Ovary (tissue), 9 donors: ENCODE results near the gene HOXD11. TPM values are rescaled to one million over a fixed set of nuclear protein-coding genes. Genes with fewer than 3 reads are reported as not detected.

ENCODE experiments used
- DNase-seq, 5 donors: peaks; one replicate each; pipeline ENCODE4 v3.0.0-alpha.2; 2019 to 2020
- H3K27ac ChIP-seq, 2 donors: fragments of 200-600 bp; one replicate each; pipeline versions ENCODE4 v1.5.1 to v1.8.0; 2019 to 2022
- H3K27me3 ChIP-seq: fragments of 200-600 bp; one replicate; pipeline ENCODE4 v1.8.0; 2022
- H3K36me3 ChIP-seq: fragments of 200-600 bp; sonication (generic); one replicate; pipeline ENCODE4 v1.5.1; 2019
- H3K4me1 ChIP-seq: one replicate; pipeline ENCODE4 v1.8.1; 2013; ENCODE audit warnings: mild to moderate bottlenecking, moderate library complexity; ENCODE audit not compliant: insufficient read depth
- H3K4me3 ChIP-seq: fragments of 200-600 bp; sonication (generic); one replicate; pipeline ENCODE4 v1.5.1; 2017
- H3K9me3 ChIP-seq, 2 donors: fragments of 200-600 bp in 1 of 2; sonication (generic) in 1 of 2; one replicate each; pipeline versions ENCODE4 v1.5.1 to v1.8.1; 2013 to 2019; ENCODE audit warnings: mild to moderate bottlenecking in 1 of 2, moderate library complexity in 1 of 2
- EP300 ChIP-seq: sonication (generic); formaldehyde crosslinking; IDR thresholded peaks from one replicate; pipeline ENCODE4 v1.6.1; 2017; ENCODE audit warnings: antibody characterized with exemption
- POLR2A ChIP-seq: fragments of 450-650 bp; IDR thresholded peaks from one replicate; pipeline ENCODE4 v1.6.1; 2017; ENCODE audit warnings: antibody characterized with exemption, mild to moderate bottlenecking, moderate library complexity
- WGBS, 3 donors: extraction: QIAGEN DNeasy Blood & Tissue Kit in 1 of 3; methylation state at CpG; one replicate each; pipeline versions ENCODE4 v1.1.5 to v1.1.7; 2013 to 2017; 5-methylcytosine and 5-hydroxymethylcytosine counted together
- intact Hi-C, 4 donors: fragments of 100-400 bp; cut with DNase I; formaldehyde crosslinking; loops; one replicate each; pipeline versions ENCODE4 v1.11.0 to v1.15.1; 2022 to 2023
- polyA plus RNA-seq, 2 donors: library from polyadenylated mRNA; stranded (reverse); fragments of 200-250 nt in 1 of 2; fragments of 350-450 nt in 1 of 2; fragmentation: Illumina TruSeq in 1 of 2; extraction: RNeasy Lipid Tissue Mini Kit (QIAGEN cat#74804) in 1 of 2; gene quantifications; one replicate each; pipeline ENCODE4 v1.2.3, GENCODE V29; 2013 to 2014
- total RNA-seq, 7 donors: library from RNA; depleted of rRNA in 2 of 7; stranded (reverse); fragments of >200 nt in 2 of 7; fragmentation: NEBNext Ultra II Directional in 3 of 7; extraction: Animal tissue kit (Norgen Biotek cat#: 25700) in 3 of 7; gene quantifications; one replicate each; pipeline versions ENCODE4 v1.1.0 to v1.2.4, GENCODE V29; 2016 to 2023
- TF ChIP-seq, protein P1 (sequence below), 3 donors: fragments of 450-650 bp in 2 of 3; fragments of 200-600 bp in 1 of 3; IDR thresholded peaks; one replicate each; pipeline versions ENCODE4 v1.5.1 to v1.8.0; 2016 to 2022; ENCODE audit warnings: antibody characterized with exemption in 3 of 3, mild to moderate bottlenecking in 1 of 3
- donor health status: DM: no; HTN: no; CAD: no; lungs with moderate emphysema.
- donor health status: DM: no; HTN: no; CAD: no.
- donor health status: Bipolar disorder and iron deficiency.
- donor health status: DM: yes; HTN: yes; CAD: no.
- donor health status: DM: no; HTN: no; CAD: no.
- donor health status: DM: yes; HTN: yes; CAD: no.

Gene HOXD11
- total and polyA plus RNA-seq, 9 donors, result 0.07 to 1.3 (median 0.61) TPM; not detected in 4

DNA sequence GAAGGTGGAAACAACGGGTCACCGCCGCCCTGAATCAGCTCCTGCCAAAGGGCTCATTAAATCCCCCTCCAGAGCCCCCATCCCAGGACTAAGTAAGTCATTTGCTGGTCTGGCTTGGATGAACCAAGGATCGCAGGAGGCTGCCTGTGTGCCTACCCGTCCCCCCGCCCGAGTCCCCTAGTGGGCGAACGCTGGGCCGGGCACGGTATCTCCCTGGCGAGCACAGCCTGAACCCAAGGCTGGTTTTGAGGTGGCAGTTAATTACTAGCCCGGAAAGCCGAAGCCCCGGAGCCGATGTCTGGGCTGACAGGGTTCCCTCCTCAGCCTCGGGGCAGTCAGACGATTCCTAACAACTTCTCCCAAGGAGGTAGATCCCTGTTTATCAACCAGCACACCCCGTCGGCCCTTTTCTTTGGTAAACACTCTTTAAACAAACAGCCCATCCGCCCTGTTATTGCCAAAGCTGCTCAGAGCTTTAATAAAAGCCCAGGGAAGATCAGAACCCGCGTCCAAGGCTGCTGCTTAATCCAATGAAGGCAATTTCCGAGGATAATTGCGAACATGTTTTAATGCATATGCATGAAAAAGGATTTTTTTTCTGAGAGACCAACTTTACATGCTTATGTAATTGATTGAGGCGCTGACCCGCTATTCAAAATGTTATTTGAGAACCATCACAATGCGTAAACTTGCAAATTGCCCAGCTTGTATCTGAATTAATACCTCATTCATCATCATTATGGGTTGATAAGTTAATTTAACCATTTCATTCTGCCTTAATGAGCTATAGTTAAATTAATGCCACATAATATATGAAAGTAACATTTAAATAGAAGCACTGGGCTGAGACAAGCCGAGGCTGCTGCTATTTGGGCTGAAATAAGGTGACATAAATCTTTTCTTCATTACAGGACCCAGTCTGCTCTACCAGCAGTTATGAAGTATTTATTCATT, 33.9 kb upstream of the HOXD11 start:
- no peaks in the 10 kb centered on the region for H3K4me1 ChIP-seq
- TF ChIP-seq, protein P1, sequence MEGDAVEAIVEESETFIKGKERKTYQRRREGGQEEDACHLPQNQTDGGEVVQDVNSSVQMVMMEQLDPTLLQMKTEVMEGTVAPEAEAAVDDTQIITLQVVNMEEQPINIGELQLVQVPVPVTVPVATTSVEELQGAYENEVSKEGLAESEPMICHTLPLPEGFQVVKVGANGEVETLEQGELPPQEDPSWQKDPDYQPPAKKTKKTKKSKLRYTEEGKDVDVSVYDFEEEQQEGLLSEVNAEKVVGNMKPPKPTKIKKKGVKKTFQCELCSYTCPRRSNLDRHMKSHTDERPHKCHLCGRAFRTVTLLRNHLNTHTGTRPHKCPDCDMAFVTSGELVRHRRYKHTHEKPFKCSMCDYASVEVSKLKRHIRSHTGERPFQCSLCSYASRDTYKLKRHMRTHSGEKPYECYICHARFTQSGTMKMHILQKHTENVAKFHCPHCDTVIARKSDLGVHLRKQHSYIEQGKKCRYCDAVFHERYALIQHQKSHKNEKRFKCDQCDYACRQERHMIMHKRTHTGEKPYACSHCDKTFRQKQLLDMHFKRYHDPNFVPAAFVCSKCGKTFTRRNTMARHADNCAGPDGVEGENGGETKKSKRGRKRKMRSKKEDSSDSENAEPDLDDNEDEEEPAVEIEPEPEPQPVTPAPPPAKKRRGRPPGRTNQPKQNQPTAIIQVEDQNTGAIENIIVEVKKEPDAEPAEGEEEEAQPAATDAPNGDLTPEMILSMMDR (IDR thresholded peaks at IDR 0.05), result no peak
- TF ChIP-seq POLR2A (no peak), EP300 (no peak)
- DNase-seq, result no peak
- H3K36me3 ChIP-seq, result no peaks in the 10 kb centered on the region
- no peaks in the 10 kb centered on the region for H3K9me3 ChIP-seq
- WGBS, 3 donors, result 9 to 12% (median 9%) methylated on average over 29 of the region's 29 CpGs
- peaks cover 6% of the 10 kb centered on the region for H3K27me3 ChIP-seq
- intact Hi-C loops, result loop anchor here in 1 of 4 donors (10.0 kb wide), 1 partner anchor 388 kb away; no protein-coding TSS in a partner anchor
- no peak overlapping the region for H3K27ac ChIP-seq
- H3K4me3 ChIP-seq, result no peak overlapping the region

DNA sequence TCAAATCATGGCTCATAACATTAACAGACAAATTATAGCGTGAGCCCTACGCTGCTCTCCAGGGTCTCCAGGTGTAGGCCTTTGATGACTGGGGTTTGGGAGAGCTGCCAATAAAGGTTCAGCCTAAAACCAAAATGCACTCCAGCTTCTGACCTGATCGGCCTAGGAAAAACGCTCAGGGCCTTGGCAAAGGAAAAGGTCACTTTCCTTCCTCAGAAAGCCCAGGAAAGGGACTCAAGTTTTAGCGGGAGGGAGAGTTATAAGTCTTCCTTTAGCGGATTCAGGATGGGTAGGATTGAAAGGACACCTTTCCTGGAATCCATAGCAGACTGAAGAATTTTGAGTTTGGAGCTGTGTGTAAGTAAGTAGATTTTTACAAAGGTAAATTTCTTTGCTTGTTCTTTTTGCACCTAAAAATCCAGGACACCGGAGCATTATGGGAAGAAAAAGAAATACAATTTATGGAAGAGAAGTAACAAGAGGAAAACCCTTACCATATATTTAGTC, 32.1 kb upstream of the HOXD11 start:
- TF ChIP-seq EP300, result no peak
- TF ChIP-seq, protein P1 (IDR thresholded peaks at IDR 0.05), result no peak
- no peak for TF ChIP-seq POLR2A
- H3K27ac ChIP-seq, result no peak overlapping the region
- H3K4me1 ChIP-seq, result no peaks in the 10 kb centered on the region
- H3K36me3 ChIP-seq, result no peaks in the 10 kb centered on the region
- DNase-seq, result no peak
- H3K9me3 ChIP-seq, result no peaks in the 10 kb centered on the region
- intact Hi-C loops, result loop anchor here in 1 of 4 donors (10.0 kb wide), 1 partner anchor 390 kb away; no protein-coding TSS in a partner anchor
- 39 to 42% (median 42%) methylated on average over 7 of the region's 7 CpGs for WGBS, 3 donors
- H3K27me3 ChIP-seq, result peaks cover 9% of the 10 kb centered on the region
- H3K4me3 ChIP-seq, result no peak overlapping the region

DNA sequence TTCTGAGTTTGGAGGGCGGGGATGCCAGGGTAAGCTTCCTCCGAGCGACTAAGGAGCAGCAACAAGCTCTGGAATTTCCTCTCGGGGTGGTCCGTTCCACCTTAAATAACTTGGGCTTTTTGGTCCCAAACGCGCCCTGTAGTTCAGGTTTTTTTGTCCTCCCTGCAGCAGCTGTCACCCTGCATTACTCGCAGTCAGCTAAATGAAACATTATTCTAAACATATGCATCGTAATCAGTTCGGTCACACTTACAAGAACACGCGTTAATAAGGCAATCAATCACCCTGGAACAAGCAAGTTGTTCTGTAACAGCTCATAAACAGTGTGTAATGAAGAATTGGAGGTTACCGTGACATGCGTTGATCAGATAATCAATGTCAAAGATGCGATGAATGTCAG, 31.6 kb upstream of the HOXD11 start:
- 12 to 14% (median 12%) methylated on average over 15 of the region's 15 CpGs for WGBS, 3 donors
- Histone ChIP-seq H3K4me1 (peaks cover 1% of the 10 kb centered on the region), H3K36me3 (no peaks in the 10 kb centered on the region), H3K27ac (no peak overlapping the region), H3K27me3 (peaks cover 10% of the 10 kb centered on the region), H3K9me3 (no peaks in the 10 kb centered on the region), H3K4me3 (no peak overlapping the region)
- intact Hi-C loops, result loop anchor here in 1 of 4 donors (10.0 kb wide), 1 partner anchor 391 kb away; no protein-coding TSS in a partner anchor
- no peak for TF ChIP-seq EP300
- TF ChIP-seq, protein P1 (IDR thresholded peaks at IDR 0.05), result no peak
- no peak for TF ChIP-seq POLR2A
- no peak for DNase-seq

DNA sequence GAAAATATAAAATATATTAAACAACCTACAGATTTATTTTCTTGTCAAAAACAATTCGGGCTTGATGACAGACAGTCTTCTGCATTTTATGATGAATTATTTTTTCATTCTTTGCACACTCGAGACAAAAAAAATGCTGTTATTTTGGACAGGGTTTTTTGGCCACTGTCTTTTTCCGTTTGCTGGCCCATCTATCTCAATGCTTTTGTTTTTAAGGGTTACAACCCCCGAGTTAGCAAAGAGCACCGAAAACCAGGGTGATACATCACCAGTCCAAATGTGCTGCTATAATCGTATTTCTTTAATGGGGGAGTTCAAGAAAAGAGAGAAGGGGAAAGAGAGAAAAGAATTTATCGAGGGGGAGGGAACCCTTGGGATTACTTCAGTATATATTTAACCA, 31.0 kb upstream of the HOXD11 start:
- TF ChIP-seq POLR2A (no peak), EP300 (no peak)
- TF ChIP-seq, protein P1 (IDR thresholded peaks at IDR 0.05), result no peak
- Histone ChIP-seq H3K4me1 (peaks cover 3% of the 10 kb centered on the region), H3K27me3 (peaks cover 13% of the 10 kb centered on the region), H3K36me3 (no peaks in the 10 kb centered on the region), H3K4me3 (no peak overlapping the region), H3K27ac (no peak overlapping the region), H3K9me3 (peaks cover 0 to 4% of the 10 kb centered on the region in 2 donors)
- DNase-seq, result no peak
- intact Hi-C loops, result loop anchor here in 1 of 4 donors (10.0 kb wide), 1 partner anchor 391 kb away; no protein-coding TSS in a partner anchor
- WGBS, 3 donors, result 14 to 21% (median 20%) methylated on average over 7 of the region's 7 CpGs
